GM19193 (cell line): ENCODE results near the gene ABLIM1.

Experiments used
- POLR2A ChIP-seq: IDR thresholded peaks from 4 replicates; pipeline ENCODE4 v1.6.1; 2011; ENCODE audit not compliant: insufficient read depth, insufficient read length; ENCODE audit errors: extremely low read depth

The ABLIM1 gene

DNA sequence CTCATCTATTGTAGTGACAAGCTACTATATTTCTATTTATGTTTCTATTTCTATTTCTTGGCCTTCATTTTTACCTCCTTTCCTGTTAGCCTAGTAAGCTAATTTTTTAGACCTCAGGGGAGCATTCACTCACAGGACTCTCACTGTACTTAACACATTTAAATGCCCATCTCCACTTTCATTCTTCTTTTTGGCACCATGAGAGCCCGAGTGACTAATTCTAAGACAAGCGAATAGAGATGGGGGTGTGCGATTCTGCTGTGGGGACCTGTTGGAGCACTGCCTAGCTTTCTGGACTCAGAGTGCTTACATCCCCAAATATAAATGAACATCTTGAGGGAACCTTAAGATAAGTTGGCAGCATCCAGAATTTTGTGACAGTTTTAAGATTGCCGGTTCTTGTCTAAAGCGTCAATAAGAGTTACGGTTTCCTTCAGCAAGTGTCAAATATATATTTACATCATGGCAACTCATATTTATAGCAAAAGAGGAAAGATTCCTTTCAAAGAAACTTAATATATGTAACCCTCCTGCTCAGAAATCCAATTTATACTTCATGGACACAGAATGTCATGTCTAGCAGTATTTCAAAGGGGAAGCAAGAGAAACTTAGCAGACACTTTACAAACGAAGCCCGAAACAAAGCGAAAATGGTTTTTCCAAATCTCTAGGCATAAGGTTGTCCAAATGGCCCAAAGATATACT is 199.7 kb downstream of the ABLIM1 start:
- TF ChIP-seq POLR2A, result no peak

DNA sequence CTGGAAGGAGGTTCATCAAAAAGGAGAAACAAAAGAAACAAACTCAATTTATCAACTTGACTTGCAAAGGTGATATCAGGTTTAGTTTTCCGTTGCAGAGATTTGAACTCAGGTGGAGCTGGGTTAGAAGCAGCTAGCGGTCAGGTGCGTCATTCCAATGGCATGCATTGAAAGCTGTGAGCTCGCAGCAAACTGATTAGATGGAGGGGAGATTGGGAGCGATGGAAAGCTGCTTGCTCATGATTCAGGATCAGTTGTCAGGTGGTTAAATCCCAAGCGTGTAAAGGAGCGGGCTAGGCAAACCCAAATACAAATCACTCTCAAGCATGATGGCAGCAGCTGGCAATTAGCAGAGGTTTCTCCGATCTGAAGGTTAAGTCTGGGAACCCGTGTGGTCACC is 204.5 kb downstream of the ABLIM1 start:
- no peak for TF ChIP-seq POLR2A

DNA sequence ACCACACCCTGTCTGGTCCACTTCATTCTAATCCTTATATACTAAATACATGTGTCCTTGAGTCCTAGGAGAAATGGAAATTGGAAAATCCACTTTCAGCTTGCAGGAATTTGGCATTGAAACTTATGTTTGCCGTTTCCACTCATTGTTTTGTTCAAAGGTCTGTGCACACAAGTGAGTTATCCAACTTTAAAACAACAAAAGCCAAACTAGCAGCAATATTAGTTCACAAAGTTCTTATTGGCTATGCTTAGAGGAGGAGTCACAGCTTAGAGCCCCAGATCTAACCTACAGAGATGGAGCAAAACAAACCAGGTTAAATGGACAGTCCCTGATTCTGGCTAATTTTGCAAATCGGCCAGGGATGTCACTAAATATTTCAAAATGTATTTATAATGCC is 209.2 kb downstream of the ABLIM1 start:
- no peak for TF ChIP-seq POLR2A

DNA sequence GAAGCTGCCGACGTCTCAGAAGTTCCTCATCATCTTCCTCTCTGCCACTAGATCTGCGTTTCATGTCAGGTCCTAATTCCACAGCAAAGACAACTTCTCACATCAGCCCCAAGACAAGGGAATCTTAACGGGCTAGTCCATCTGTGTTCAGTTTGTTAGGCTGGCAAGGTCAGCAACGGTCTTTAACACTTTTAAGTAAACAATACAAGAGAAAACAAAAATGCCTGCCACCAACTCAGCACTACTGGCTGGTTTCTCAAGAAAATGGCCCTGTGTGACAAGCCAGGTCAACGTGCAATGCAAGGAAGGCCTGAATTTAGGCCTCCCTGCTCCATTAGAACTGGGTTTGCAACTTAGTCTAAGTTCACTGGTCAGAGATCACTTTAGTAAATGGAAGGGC is 212.7 kb downstream of the ABLIM1 start:
- no peak for TF ChIP-seq POLR2A

DNA sequence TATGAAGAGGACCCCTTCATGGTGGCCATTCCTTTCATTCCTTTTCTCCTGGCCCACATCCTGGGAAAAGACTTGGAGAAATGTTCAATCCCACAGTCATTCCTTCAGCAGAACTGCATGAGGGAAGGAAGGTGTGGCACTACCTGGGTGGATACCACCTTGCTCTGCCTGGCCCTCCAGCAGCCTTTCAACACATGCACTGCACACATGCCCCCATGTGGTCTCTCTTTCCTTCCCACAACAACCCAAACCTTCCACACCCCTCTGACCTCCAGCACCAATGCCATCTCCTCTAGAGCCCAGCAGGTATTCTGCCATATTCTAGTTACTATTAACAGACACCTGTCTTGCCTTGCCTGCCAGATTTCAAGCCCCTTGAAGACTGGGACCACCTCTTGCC is 213.3 kb downstream of the ABLIM1 start:
- TF ChIP-seq POLR2A, result no peak

DNA sequence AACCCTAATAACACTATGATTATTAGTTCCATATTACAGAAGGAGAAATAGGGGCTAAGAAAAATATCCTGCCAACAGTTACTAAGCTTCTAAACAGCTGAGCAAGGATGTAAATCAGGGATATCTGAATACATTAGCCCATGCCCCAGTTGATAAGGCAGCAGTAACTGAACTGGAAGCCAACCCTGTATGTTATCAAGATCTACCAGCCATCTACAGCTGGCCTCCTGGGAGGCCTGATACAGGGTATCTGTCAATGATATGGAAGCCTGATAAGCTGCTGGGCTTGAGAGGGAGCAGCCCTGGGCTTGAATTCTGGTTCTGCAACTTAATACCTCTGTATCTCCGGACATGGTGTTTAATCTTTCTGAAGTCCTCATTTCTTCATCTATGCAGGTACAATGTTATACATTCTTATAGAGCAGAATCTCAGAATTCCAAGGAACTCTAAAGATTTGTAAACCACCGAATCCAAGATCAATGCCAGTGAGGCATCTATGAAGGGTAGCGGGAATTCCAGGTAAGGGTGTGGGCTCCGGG is 215.9 kb downstream of the ABLIM1 start:
- no peak for TF ChIP-seq POLR2A

DNA sequence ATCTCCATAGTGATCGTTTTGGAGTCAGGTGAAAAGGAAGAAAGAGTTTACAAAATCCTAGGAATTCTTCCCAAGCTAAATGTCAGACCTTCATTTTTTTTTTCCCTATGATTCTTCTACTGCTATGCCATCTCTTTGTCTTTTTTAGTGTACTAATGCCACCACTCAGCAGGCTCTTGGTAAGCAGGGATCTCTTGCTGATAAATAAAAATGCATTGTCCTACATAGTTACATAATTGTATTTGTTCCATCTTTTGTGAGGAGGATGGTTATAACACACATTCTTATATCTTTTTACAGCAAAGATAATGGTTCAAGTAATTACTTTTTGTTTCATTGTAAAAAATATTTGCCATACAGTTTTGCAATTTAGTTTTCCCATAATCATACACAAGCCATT is 217.0 kb downstream of the ABLIM1 start:
- TF ChIP-seq POLR2A, result no peak

DNA sequence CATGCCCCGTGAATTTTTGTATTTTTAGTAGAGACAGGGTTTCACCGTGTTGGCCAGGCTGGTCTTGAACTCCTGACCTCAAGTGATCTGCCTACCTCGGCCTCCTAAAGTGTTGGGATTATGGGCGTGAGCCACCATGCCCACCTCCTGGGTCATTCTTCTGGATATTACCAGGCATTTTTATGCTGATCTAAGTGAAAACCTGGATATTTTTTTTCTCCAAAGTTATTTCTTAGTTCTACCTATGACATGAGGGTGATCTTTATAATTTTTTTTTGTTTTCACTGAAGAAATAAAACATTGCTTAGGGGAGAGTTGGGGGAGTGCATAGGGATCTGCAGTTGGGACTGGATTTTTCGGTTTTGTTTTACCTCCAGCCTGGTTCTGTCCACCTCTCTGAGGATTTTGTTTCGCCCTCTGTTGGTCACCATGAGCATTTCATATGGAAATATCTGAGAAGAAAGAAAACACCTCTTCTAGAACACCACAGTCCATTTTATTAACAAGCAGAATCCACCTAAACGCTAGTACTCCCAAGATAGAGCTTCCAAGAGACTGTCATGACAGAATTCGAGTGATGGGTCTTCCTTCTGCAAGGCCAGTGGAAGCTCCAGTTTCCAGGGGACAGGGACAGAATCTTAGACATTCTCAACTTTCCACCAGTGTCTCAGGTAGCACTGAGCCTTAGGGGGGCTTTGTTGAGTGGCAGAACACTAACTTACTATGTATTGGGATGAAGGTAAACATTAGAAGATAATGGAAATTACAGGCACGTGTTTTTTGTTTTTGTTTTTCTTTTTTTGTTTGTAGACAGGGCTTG is 220.4 kb downstream of the ABLIM1 start:
- no peak for TF ChIP-seq POLR2A

DNA sequence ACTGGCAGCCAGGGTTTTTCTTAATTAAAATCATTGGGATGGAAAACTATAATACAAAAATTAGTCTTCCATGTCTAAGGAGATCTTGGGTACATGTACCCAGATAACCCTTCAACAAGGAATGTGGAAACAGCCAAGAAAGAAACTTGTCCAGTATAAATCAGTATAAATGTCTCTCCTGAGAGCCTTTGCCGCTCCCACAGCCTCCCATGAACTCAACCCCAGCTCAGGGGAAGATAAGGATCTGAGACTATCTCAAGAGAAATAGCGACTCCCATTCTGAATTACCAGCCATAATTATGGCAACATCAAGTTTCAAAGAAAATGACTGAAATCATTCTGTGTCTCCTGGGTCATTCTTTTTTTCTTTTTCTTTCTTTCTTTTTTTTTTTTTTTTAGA is 221.1 kb downstream of the ABLIM1 start:
- TF ChIP-seq POLR2A, result no peak

DNA sequence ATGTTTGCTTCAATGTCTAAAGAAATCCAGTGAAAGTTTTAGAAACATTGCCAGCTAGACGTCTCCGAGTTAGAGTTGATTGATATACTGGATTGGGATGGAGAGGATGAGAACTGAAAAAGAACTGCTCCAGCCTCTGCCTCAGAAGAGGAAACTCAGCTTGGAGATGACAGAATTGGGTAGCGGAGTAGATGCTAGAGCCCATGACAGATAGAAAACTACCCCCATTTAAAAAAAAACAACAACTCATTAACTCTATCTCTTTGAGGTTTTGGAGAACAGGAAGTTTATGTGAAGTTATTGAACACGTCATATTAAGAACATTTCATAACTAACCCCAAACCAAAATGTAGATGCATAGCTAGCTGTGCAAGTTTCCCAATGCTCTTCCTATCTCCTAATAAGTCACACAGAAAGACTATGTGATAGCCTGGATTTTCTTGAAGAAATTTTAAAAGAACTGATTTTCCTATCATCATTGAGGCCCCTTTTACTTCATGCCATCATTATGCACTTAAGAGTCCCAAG is 225.4 kb downstream of the ABLIM1 start:
- TF ChIP-seq POLR2A, result no peak

DNA sequence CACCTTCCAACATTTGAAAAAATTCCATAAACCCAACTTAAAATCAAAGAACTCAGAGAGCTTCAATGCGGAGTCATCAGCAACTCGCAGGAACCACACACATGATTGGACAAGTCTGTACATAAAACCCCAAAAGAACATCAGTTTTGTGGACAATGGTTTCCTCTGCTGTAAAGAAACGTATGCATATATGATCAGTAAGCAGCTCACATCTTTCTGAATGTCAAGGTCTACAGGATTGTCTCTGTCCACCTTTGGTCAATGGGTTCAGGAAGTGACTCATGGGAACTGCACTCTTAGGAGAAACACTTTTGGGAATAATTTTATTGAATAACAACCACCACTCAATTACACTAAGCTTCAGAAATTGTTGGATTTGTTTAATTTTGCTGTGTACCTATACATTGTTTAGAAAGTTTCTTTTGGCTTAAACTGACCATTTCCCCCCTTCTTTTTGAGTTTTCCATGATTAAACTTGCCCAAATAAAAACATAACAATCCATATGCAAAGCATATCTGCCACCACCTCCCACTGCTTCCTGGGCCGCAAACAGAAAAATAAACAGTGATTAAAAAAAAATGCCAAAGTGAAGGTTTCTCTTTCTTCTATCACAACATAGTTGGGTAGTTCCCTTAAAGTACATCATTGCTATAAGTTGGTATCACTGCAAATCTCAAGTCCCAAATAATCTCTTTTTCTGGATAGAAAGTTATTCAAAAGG is 226.5 kb downstream of the ABLIM1 start:
- no peak for TF ChIP-seq POLR2A

DNA sequence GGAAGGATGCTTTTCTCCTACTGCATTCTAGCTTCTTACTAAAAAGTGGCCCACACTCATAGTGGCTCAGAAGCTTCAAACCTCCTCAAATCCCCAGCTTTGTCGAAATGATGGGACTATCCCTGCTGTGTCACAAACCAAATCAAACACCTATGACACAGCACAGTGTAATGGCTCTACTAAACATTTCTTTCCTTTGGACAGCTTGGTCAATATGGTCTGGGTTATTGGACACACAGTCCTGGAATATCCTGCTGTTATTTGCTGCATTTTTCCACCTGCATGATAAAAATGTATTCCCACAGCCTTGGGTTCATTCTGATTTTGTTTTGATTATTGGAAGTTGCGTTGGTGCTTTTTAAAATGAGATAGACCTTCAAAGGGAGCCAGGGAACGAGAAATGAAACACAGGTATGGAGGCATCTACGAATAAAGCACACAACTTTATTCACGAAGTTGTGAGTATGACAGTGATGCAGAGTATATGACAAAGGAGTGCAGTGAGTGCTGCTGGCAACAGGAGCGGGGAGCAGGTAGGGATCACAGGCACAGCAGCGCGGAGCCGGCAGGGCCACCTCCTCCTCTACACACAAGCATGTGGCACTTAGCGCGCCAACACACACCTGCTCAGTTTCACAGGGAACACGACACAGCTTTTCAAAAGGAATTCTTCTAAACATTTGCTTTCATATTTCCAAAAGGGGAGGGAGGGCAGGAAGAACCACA is 227.2 kb downstream of the ABLIM1 start:
- no peak for TF ChIP-seq POLR2A

DNA sequence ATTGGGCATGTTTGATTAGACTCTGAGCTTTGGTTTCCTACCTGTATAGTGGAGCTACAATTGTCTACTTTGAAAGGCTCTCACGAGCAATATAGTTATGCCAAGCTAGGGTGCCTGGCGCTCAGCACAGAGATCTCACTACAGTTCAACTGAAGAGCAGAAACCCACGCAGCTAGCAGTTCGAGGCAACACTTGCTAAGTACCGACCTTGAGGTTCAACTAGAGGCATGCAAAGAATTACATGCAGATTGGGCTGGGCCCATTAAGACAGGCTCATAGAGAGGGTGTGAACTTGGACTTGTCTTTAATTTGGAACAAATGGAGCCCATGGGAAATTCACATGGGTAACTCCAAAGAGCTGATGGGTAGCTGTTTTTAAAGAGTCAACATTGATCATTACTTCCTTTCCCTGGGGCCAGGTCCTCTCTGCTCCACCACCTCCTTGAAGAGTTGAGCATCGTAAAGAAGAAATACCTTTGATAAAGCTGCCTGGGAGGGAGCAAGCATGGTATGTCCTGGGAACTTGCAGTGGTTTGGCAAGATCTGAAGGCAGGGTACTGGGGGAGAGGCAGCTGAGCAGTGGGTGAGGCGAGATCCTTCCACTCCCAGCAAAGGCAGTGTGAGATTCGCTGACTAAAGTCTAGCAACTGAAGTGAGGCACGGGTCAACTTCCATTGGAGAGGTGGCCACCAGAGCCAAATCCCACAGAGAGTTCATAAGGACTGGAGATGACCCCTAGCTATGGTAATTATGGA is 228.3 kb downstream of the ABLIM1 start:
- no peak for TF ChIP-seq POLR2A
